HepG2 (cell line): Measurements from ENCODE around the gene CCL27. TPM values are rescaled to one million over a fixed set of nuclear protein-coding genes. Genes with fewer than 3 reads are reported as not detected.
A peak's percentile ranks its signal among the peaks of the same experiment; 100 is the strongest.

Experiments used
- ARNT ChIP-seq: fragments of 450-650 bp; IDR thresholded peaks from 2 replicates; pipeline ENCODE4 v1.6.1; 2017
- CEBPG ChIP-seq: IDR thresholded peaks from 2 replicates; pipeline ENCODE4 v1.6.1; 2016
- CREB1 ChIP-seq, 2 experiments: fragments of 450-650 bp in 1 of 2; IDR thresholded peaks; 2 replicates each; pipeline ENCODE4 v1.6.1; 2016 to 2017; ENCODE audit warnings: control low read depth in 1 of 2, mild to moderate bottlenecking in 1 of 2, missing compliant biosample characterization in 1 of 2, missing genetic modification characterization in 1 of 2
- DNMT1 ChIP-seq: sonication (generic); formaldehyde crosslinking; IDR thresholded peaks from 2 replicates; pipeline ENCODE4 v1.5.1; 2020; ENCODE audit warnings: mild to moderate bottlenecking, missing genetic modification reagents
- FOXC1 ChIP-seq: sonication (generic); formaldehyde crosslinking; IDR thresholded peaks from 2 replicates; pipeline ENCODE4 v1.8.0; 2022; ENCODE audit warnings: mild to moderate bottlenecking, missing genetic modification reagents, borderline replicate concordance
- IKZF1 ChIP-seq: fragments of 450-650 bp; IDR thresholded peaks from 2 replicates; pipeline ENCODE4 v1.7.1; 2016
- KAT7 ChIP-seq: IDR thresholded peaks from 2 replicates; pipeline ENCODE4 v1.6.1; 2018; ENCODE audit warnings: borderline replicate concordance, missing compliant biosample characterization
- MLXIP ChIP-seq: sonication (generic); formaldehyde crosslinking; IDR thresholded peaks from 2 replicates; pipeline ENCODE4 v1.9.0; 2021; ENCODE audit warnings: missing genetic modification reagents, borderline replicate concordance
- NONO ChIP-seq, 2 experiments: fragments of 450-650 bp in 1 of 2; sonication (generic) in 1 of 2; formaldehyde crosslinking in 1 of 2; IDR thresholded peaks in 1 of 2; conservative IDR thresholded peaks in 1 of 2; 2 replicates each; pipeline versions ENCODE4 v1.6.1 to v1.8.0; 2017 to 2022; ENCODE audit warnings: mild to moderate bottlenecking in 1 of 2, missing genetic modification reagents in 1 of 2, moderate library complexity in 1 of 2
- RELA ChIP-seq: sonication (generic); formaldehyde crosslinking; IDR thresholded peaks from 2 replicates; pipeline ENCODE4 v1.4.0; 2020; ENCODE audit warnings: missing genetic modification reagents
- SETDB1 ChIP-seq: sonication (generic); formaldehyde crosslinking; IDR thresholded peaks from 2 replicates; pipeline ENCODE4 v1.5.1; 2020; ENCODE audit warnings: missing genetic modification reagents, mild to moderate bottlenecking, borderline replicate concordance
- SIX4 ChIP-seq: sonication (generic); formaldehyde crosslinking; IDR thresholded peaks from 2 replicates; pipeline ENCODE4 v1.4.0; 2020; ENCODE audit warnings: missing genetic modification reagents
- U2AF1 ChIP-seq: fragments of 200-400 bp; formaldehyde crosslinking; optimal IDR thresholded peaks from 2 replicates; pipeline ENCODE3; 2017; ENCODE audit warnings: mild to moderate bottlenecking, low read depth, low read length
- XBP1 ChIP-seq: sonication (generic); formaldehyde crosslinking; IDR thresholded peaks from 2 replicates; pipeline ENCODE4 v1.5.0; 2020; ENCODE audit warnings: missing genetic modification reagents
- YEATS2 ChIP-seq: sonication (generic); formaldehyde crosslinking; IDR thresholded peaks from 2 replicates; pipeline ENCODE4 v1.4.0; 2020; ENCODE audit warnings: missing genetic modification reagents, borderline replicate concordance
- ZBTB3 ChIP-seq: sonication (generic); formaldehyde crosslinking; IDR thresholded peaks from 2 replicates; pipeline ENCODE4 v1.4.0; 2020; ENCODE audit warnings: low read depth, mild to moderate bottlenecking, moderate library complexity, missing genetic modification reagents, borderline replicate concordance
- ZFP90 ChIP-seq: sonication (generic); formaldehyde crosslinking; IDR thresholded peaks from 2 replicates; pipeline ENCODE4 v1.8.0; 2022; ENCODE audit warnings: missing genetic modification reagents, mild to moderate bottlenecking, inconsistent platforms, borderline replicate concordance
- ZNF256 ChIP-seq: sonication (generic); formaldehyde crosslinking; conservative IDR thresholded peaks from 2 replicates; pipeline ENCODE4 v1.4.0; 2020; ENCODE audit warnings: missing genetic modification reagents
- ZNF546 ChIP-seq: sonication (generic); formaldehyde crosslinking; conservative IDR thresholded peaks from 2 replicates; pipeline ENCODE4 v1.8.1; 2023; ENCODE audit warnings: mild to moderate bottlenecking, missing genetic modification reagents
- ZNF556 ChIP-seq: sonication (generic); formaldehyde crosslinking; IDR thresholded peaks from 2 replicates; pipeline ENCODE4 v1.4.0; 2020; ENCODE audit warnings: mild to moderate bottlenecking, missing genetic modification reagents, borderline replicate concordance
- ZNF768 ChIP-seq: sonication (generic); formaldehyde crosslinking; IDR thresholded peaks from 2 replicates; pipeline ENCODE4 v1.4.0; 2020; ENCODE audit warnings: missing genetic modification reagents
- polyA plus RNA-seq, 8 experiments: library from polyadenylated mRNA; depleted of rRNA in 3 of 8; stranded (reverse) in 7 of 8; unstranded in 1 of 8; fragments of >200 nt; fragmentation: Illumina TruSeq in 4 of 8; extraction: Trizol in 4 of 8; gene quantifications; 2 replicates each; pipeline versions ENCODE4 v1.2.1 to v1.2.3, GENCODE V29; 2011 to 2016; ENCODE audit warnings: low read depth in 4 of 8, missing spikeins in 1 of 8, mixed read lengths in 1 of 8; ENCODE audit not compliant: insufficient read depth in 1 of 8
- total RNA-seq, 5 experiments: library from RNA; depleted of rRNA; stranded (reverse); fragments of >200 nt; fragmentation: Illumina TruSeq; extraction: Trizol; gene quantifications; 2 replicates each; pipeline ENCODE4 v1.2.3, GENCODE V29; 2016; ENCODE audit warnings: low read depth in 1 of 5
- TF ChIP-seq, protein P1 (sequence below): sonication (generic); formaldehyde crosslinking; IDR thresholded peaks from 2 replicates; pipeline ENCODE4 v1.8.0; 2022; ENCODE audit warnings: missing genetic modification reagents, mild to moderate bottlenecking, moderate library complexity, borderline replicate concordance
- TF ChIP-seq, protein P2 (sequence below): sonication (generic); formaldehyde crosslinking; IDR thresholded peaks from 2 replicates; pipeline ENCODE4 v1.5.1; 2020; ENCODE audit warnings: mild to moderate bottlenecking, missing genetic modification reagents

Gene CCL27
- total and polyA plus RNA-seq, 2 of the 13 experiments (the other 11 are each of a cell fraction or from before 2014, with no cell fraction given), result not detected

- no peak for TF ChIP-seq MLXIP (CRISPR knock-in tag)
- no peak for TF ChIP-seq FOXC1
- no peak for TF ChIP-seq SETDB1
- no peak for TF ChIP-seq XBP1 (CRISPR knock-in tag)
- 0 out of 2 replicates have a peak, but pooled peaks have one; percentile 50 for TF ChIP-seq ZFP90 (CRISPR knock-in tag)
- TF ChIP-seq IKZF1, result no peak
- TF ChIP-seq ZNF256 (CRISPR knock-in tag), result no peak
- TF ChIP-seq, protein P1, sequence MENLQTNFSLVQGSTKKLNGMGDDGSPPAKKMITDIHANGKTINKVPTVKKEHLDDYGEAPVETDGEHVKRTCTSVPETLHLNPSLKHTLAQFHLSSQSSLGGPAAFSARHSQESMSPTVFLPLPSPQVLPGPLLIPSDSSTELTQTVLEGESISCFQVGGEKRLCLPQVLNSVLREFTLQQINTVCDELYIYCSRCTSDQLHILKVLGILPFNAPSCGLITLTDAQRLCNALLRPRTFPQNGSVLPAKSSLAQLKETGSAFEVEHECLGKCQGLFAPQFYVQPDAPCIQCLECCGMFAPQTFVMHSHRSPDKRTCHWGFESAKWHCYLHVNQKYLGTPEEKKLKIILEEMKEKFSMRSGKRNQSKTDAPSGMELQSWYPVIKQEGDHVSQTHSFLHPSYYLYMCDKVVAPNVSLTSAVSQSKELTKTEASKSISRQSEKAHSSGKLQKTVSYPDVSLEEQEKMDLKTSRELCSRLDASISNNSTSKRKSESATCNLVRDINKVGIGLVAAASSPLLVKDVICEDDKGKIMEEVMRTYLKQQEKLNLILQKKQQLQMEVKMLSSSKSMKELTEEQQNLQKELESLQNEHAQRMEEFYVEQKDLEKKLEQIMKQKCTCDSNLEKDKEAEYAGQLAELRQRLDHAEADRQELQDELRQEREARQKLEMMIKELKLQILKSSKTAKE, result no peak
- TF ChIP-seq ZNF546, result no peak
- TF ChIP-seq SIX4, result no peak
- no peak for TF ChIP-seq KAT7
- TF ChIP-seq RELA (CRISPR knock-in tag), result no peak
- TF ChIP-seq ZNF768 (CRISPR knock-in tag), result 0 out of 2 replicates have a peak, but pooled peaks have one; percentile 17
- no peak for TF ChIP-seq ARNT
- TF ChIP-seq CREB1 (IDR thresholded peaks at IDR 0.05), result no peak
- no peak for TF ChIP-seq CREB1 (CRISPR knock-in tag; IDR thresholded peaks at IDR 0.05)
- TF ChIP-seq DNMT1 (CRISPR knock-in tag), result no peak
- no peak for TF ChIP-seq U2AF1
- TF ChIP-seq ZNF556, result peak; percentile 19; the same call in 1 of the 2 replicates
- no peak for TF ChIP-seq ZBTB3
- no peak for TF ChIP-seq NONO (IDR thresholded peaks at IDR 0.05)
- no peak for TF ChIP-seq NONO (CRISPR knock-in tag; conservative IDR thresholded peaks at IDR 0.05)
- TF ChIP-seq, protein P2, sequence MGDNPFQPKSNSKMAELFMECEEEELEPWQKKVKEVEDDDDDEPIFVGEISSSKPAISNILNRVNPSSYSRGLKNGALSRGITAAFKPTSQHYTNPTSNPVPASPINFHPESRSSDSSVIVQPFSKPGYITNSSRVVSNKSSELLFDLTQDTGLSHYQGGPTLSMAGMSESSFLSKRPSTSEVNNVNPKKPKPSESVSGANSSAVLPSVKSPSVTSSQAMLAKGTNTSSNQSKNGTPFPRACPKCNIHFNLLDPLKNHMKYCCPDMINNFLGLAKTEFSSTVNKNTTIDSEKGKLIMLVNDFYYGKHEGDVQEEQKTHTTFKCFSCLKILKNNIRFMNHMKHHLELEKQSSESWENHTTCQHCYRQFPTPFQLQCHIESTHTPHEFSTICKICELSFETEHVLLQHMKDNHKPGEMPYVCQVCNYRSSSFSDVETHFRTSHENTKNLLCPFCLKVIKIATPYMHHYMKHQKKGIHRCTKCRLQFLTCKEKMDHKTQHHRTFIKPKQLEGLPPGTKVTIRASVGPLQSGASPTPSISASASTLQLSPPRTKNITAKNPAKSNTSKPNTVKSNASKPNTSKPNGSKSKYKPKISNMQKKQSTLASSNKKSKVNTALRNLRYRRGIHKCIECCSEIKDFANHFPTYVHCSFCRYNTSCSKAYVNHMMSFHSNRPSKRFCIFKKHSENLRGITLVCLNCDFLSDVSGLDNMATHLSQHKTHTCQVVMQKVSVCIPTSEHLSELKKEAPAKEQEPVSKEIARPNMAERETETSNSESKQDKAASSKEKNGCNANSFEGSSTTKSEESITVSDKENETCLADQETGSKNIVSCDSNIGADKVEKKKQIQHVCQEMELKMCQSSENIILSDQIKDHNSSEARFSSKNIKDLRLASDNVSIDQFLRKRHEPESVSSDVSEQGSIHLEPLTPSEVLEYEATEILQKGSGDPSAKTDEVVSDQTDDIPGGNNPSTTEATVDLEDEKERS, result peak; percentile 23; the same call in 1 of the 2 replicates
- peak; percentile 46; the same call in 1 of the 2 replicates for TF ChIP-seq YEATS2 (CRISPR knock-in tag)
- TF ChIP-seq CEBPG (CRISPR knock-in tag), result no peak
These were observed 12.7 kb upstream of the CCL27 start (continued) for GRCh38 chr9:34675048-34675714.
